Endothelial cell (in vitro differentiated cells): ENCODE data around the gene RAPGEF1. TPM values are rescaled to one million over a fixed set of nuclear protein-coding genes. Genes with fewer than 3 reads are reported as not detected.
A peak's percentile ranks its signal among the peaks of the same experiment; 100 is the strongest.

Source experiments
- DNase-seq: peaks from one replicate; pipeline ENCODE4 v3.0.0; 2021; ENCODE audit warnings: low spot score
- H3K27ac Mint-ChIP-seq: one replicate; pipeline ENCODE4 v1.8.0; 2021; ENCODE audit warnings: mixed read lengths, inconsistent platforms; ENCODE audit not compliant: unreplicated experiment
- H3K27me3 Mint-ChIP-seq: one replicate; pipeline ENCODE4 v1.8.0; 2021; ENCODE audit warnings: mild to moderate bottlenecking, moderate library complexity, mixed read lengths, inconsistent platforms; ENCODE audit not compliant: unreplicated experiment
- H3K36me3 Mint-ChIP-seq: one replicate; pipeline ENCODE4 v1.8.0; 2021; ENCODE audit warnings: mild to moderate bottlenecking, low read depth, mixed read lengths, inconsistent platforms; ENCODE audit not compliant: unreplicated experiment
- H3K4me1 Mint-ChIP-seq: one replicate; pipeline ENCODE4 v1.8.0; 2021; ENCODE audit warnings: mild to moderate bottlenecking, mixed read lengths, inconsistent platforms; ENCODE audit not compliant: unreplicated experiment
- H3K4me3 Mint-ChIP-seq: one replicate; pipeline ENCODE4 v1.8.0; 2021; ENCODE audit warnings: mild to moderate bottlenecking, mixed read lengths, inconsistent platforms; ENCODE audit not compliant: unreplicated experiment
- H3K9me3 Mint-ChIP-seq: one replicate; pipeline ENCODE4 v1.8.0; 2021; ENCODE audit warnings: mixed read lengths, inconsistent platforms; ENCODE audit not compliant: unreplicated experiment
- CTCF ChIP-seq: fragments of 200-600 bp; sonication (generic); IDR thresholded peaks from one replicate; pipeline ENCODE4 v1.5.0; 2021; ENCODE audit warnings: antibody characterized with exemption; ENCODE audit not compliant: unreplicated experiment
- total RNA-seq: library from RNA; stranded (reverse); fragmentation: NEBNext Ultra II Directional; extraction: Animal tissue kit (Norgen Biotek cat#: 25700); gene quantifications from one replicate; pipeline ENCODE4 v1.2.1, GENCODE V29; 2021; ENCODE audit not compliant: unreplicated experiment

The RAPGEF1 gene
- total RNA-seq, 1 donor from 2014 or later: 226 TPM

- DNase-seq: no peak
- H3K9me3 Mint-ChIP-seq: no peaks in the 10 kb centered on the region
- H3K4me3 Mint-ChIP-seq: peak overlapping the region; percentile 14
- peak overlapping the region; percentile 78 for H3K27ac Mint-ChIP-seq
- no peak for TF ChIP-seq CTCF
- H3K27me3 Mint-ChIP-seq: peaks cover 17% of the 10 kb centered on the region
- H3K36me3 Mint-ChIP-seq: peaks cover 76% of the 10 kb centered on the region
- peaks cover 12% of the 10 kb centered on the region for H3K4me1 Mint-ChIP-seq
Measured at GRCh38 chr9:131608493-131609037, 131.3 kb downstream of the RAPGEF1 start.

GRCh38 chr9:131607591-131607990 is 132.3 kb downstream of the RAPGEF1 start:
- peak overlapping the region; percentile 39 for H3K27ac Mint-ChIP-seq
- peak overlapping the region; percentile 78 for H3K4me3 Mint-ChIP-seq
- no peak for TF ChIP-seq CTCF

GRCh38 chr9:131606896-131607567 is 132.8 kb downstream of the RAPGEF1 start:
- H3K36me3 Mint-ChIP-seq: peaks cover 67% of the 10 kb centered on the region
- TF ChIP-seq CTCF: no peak

More at GRCh38 chr9:131607591-131607990, 132.3 kb downstream of the RAPGEF1 start:
- Mint-ChIP-seq H3K36me3 (peaks cover 66% of the 10 kb centered on the region), H3K9me3 (no peaks in the 10 kb centered on the region), H3K27me3 (peaks cover 13% of the 10 kb centered on the region), H3K4me1 (peaks cover 3% of the 10 kb centered on the region)
- DNase-seq: no peak

GRCh38 chr9:131605770-131606590 is 133.9 kb downstream of the RAPGEF1 start:
- DNase-seq: no peak
- Mint-ChIP-seq H3K4me1 (peaks cover 2% of the 10 kb centered on the region), H3K27me3 (peaks cover 20% of the 10 kb centered on the region), H3K36me3 (peaks cover 72% of the 10 kb centered on the region), H3K27ac (peak overlapping the region; percentile 65), H3K9me3 (no peaks in the 10 kb centered on the region), H3K4me3 (no peak overlapping the region)
- TF ChIP-seq CTCF: no peak

More at GRCh38 chr9:131606896-131607567, 132.8 kb downstream of the RAPGEF1 start:
- Mint-ChIP-seq H3K9me3 (no peaks in the 10 kb centered on the region), H3K27me3 (peaks cover 13% of the 10 kb centered on the region), H3K4me3 (peak overlapping the region; percentile 37), H3K27ac (peak overlapping the region; percentile 39), H3K4me1 (peaks cover 2% of the 10 kb centered on the region)
- DNase-seq: no peak
